Testis (tissue), 3 donors: ENCODE measurements around the gene SGIP1. TPM values are rescaled to one million over a fixed set of nuclear protein-coding genes. Genes with fewer than 3 reads are reported as not detected.

Experiments
- DNase-seq: peaks from one replicate; pipeline ENCODE4 v3.0.0-alpha.2; 2019
- H3K27ac ChIP-seq, 2 donors: fragments of 200-600 bp; sonication (generic); one replicate each; pipeline ENCODE4 v1.5.1; 2019
- H3K27me3 ChIP-seq: fragments of 200-600 bp; sonication (generic); one replicate; pipeline ENCODE4 v1.5.1; 2019
- H3K36me3 ChIP-seq: fragments of 200-600 bp; sonication (generic); one replicate; pipeline ENCODE4 v1.5.1; 2017; ENCODE audit warnings: low read depth; ENCODE audit errors: missing control alignments
- H3K4me1 ChIP-seq: fragments of 200-600 bp; sonication (generic); one replicate; pipeline ENCODE4 v1.5.1; 2019
- H3K4me3 ChIP-seq, 2 donors: fragments of 200-600 bp; sonication (generic); one replicate each; pipeline ENCODE4 v1.5.1; 2017 to 2019
- H3K9me3 ChIP-seq: fragments of 200-600 bp; sonication (generic); one replicate; pipeline ENCODE4 v1.5.1; 2017
- POLR2A ChIP-seq: fragments of 450-650 bp; IDR thresholded peaks from one replicate; pipeline ENCODE4 v1.6.1; 2017; ENCODE audit warnings: antibody characterized with exemption, mild to moderate bottlenecking, moderate library complexity
- WGBS, 2 donors: methylation state at CpG; one replicate each; pipeline ENCODE4 v1.1.5; 2018; 5-methylcytosine and 5-hydroxymethylcytosine counted together
- intact Hi-C: fragments of 100-400 bp; cut with DNase I; formaldehyde crosslinking; loops from one replicate; pipeline ENCODE4 v1.15.1; 2023; ENCODE audit warnings: low total_unique reads
- polyA plus RNA-seq: library from polyadenylated mRNA; stranded (reverse); fragments of 350-450 nt; fragmentation: Illumina TruSeq; extraction: RNeasy Lipid Tissue Mini Kit (QIAGEN cat#74804); gene quantifications from one replicate; pipeline ENCODE4 v1.2.3, GENCODE V29; 2014; ENCODE audit warnings: low read depth, low replicate concordance; ENCODE audit not compliant: insufficient read depth
- total RNA-seq, 2 donors: library from RNA; depleted of rRNA; stranded (reverse); fragments of >200 nt; gene quantifications; one replicate each; pipeline ENCODE4 v1.2.3, GENCODE V29; 2016
- TF ChIP-seq, protein P1 (sequence below), 3 experiments: fragments of 450-650 bp in 2 of 3; fragments of 200-600 bp in 1 of 3; sonication (generic) in 1 of 3; IDR thresholded peaks; one replicate each; pipeline ENCODE4 v1.5.1; 2016 to 2019; ENCODE audit warnings: antibody characterized with exemption in 3 of 3, mild to moderate bottlenecking in 2 of 3, moderate library complexity in 1 of 3

The SGIP1 gene
- total and polyA plus RNA-seq, 3 donors from 2014 or later: 11.7 to 67.9 (median 48.1) TPM

DNA sequence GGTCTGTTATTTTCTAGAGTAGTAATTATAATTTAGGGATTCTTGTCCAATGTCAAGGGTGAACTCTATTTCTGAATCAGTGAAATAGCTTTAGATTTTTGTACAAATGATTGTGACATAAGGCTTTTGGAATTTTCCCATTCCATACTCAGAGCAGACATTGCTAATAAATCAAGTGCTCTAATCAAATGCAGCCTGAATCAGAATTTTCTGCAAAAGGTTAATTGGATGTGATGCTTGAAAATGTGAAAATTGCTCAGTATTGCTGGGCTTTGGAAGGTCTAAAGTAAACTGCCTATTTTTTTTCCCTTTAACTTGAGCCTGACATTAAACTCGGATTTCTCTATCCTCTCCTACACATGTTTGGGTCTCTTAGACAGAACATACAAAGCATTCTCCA, 23.2 kb downstream of the SGIP1 start:
- Histone ChIP-seq H3K36me3 (no peaks in the 10 kb centered on the region), H3K4me1 (no peaks in the 10 kb centered on the region), H3K27me3 (no peaks in the 10 kb centered on the region), H3K4me3 (no peak overlapping the region), H3K27ac (no peak overlapping the region), H3K9me3 (no peaks in the 10 kb centered on the region)
- intact Hi-C loops: no loop called here
- no peak for DNase-seq
- TF ChIP-seq, protein P1, sequence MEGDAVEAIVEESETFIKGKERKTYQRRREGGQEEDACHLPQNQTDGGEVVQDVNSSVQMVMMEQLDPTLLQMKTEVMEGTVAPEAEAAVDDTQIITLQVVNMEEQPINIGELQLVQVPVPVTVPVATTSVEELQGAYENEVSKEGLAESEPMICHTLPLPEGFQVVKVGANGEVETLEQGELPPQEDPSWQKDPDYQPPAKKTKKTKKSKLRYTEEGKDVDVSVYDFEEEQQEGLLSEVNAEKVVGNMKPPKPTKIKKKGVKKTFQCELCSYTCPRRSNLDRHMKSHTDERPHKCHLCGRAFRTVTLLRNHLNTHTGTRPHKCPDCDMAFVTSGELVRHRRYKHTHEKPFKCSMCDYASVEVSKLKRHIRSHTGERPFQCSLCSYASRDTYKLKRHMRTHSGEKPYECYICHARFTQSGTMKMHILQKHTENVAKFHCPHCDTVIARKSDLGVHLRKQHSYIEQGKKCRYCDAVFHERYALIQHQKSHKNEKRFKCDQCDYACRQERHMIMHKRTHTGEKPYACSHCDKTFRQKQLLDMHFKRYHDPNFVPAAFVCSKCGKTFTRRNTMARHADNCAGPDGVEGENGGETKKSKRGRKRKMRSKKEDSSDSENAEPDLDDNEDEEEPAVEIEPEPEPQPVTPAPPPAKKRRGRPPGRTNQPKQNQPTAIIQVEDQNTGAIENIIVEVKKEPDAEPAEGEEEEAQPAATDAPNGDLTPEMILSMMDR (IDR thresholded peaks at IDR 0.05): no peak
- TF ChIP-seq POLR2A: no peak
- WGBS, 2 donors: 72 to 75% methylated on average over 1 of the region's 1 CpG

DNA sequence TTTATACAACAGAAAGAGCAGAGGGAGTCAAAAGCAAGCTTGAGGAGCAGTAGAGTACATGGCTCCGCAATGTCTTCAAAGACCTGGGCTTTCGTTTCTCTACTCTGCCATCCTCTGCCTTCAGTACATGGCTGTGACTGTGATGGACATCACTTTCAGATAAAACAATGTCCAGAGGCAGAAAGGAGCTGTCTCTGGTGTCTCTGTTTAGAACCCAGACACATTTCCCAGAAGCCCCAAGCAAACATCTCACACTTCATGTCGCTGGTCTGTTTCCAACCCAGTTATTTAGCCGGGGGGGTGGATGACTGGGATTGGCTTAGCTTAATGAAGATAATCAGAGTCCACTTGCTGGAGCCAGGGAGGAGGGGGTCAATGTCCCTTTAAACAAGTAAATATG, 25.6 kb downstream of the SGIP1 start:
- intact Hi-C loops: no loop called here
- Histone ChIP-seq H3K27me3 (no peaks in the 10 kb centered on the region), H3K27ac (no peak overlapping the region), H3K36me3 (no peaks in the 10 kb centered on the region), H3K4me1 (no peaks in the 10 kb centered on the region), H3K9me3 (no peaks in the 10 kb centered on the region), H3K4me3 (no peak overlapping the region)
- 87 to 92% methylated on average over 4 of the region's 4 CpGs for WGBS, 2 donors
- DNase-seq: no peak
- TF ChIP-seq POLR2A: no peak
- TF ChIP-seq, protein P1 (IDR thresholded peaks at IDR 0.05): no peak

DNA sequence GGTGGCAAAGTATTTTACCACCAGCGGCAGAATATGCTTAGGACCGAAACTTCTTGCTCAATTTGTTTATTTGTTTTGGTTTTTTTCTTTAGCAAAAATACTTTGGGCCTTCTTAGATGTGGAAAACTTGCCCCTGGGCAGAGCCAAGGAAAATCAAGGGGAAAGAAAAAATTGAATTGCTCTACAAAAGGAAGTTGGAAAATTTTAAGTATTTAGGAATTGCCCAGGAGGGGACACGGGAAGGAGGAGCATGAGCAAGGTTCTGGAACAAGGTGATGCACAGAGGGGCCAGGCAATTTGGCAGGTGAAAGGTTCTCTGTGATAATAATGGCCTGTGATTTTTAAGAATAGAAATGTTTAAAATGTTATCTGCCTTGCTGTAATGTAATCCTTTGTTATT, 28.6 kb downstream of the SGIP1 start:
- DNase-seq: no peak
- Histone ChIP-seq H3K36me3 (no peaks in the 10 kb centered on the region), H3K4me3 (no peak overlapping the region), H3K4me1 (no peaks in the 10 kb centered on the region), H3K27ac (peak overlapping the region in 1 of 2 donors; percentile 1), H3K9me3 (no peaks in the 10 kb centered on the region), H3K27me3 (no peaks in the 10 kb centered on the region)
- 67 to 73% methylated on average over 3 of the region's 3 CpGs for WGBS, 2 donors
- TF ChIP-seq, protein P1 (IDR thresholded peaks at IDR 0.05): no peak
- no peak for TF ChIP-seq POLR2A
- intact Hi-C loops: no loop called here

DNA sequence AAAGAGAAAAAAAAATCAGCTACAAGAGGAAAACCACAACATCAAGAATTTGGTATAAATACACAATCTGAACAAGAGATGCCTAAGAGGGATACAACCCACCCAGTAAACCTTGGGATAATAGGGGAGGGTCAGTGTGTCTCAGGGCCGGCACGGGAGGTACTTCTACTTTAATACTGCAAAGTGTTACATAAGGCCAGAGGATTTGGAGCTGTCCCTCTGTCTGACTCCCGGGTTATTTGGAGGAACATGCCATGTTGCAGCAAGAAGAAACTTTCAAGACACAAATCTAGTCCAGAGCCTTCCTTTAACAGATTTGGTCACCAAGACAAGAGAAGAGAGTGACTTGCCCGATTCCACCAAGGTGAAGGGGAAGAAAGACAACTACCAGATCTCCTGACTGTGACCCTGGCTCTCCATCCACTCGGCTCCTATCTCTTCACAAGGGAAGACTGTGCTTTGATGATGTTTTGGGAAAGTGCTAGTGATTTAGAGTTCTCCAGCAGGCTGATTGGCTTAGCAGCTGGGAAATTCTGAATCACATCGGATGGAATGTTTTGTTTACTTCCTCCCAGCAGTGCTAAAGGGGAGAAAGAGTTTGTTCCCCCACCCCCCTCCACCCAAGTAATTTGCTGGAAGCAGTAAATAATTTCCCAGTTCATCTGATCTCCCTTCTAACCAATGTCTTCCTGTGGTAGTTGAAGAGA, 29.3 kb downstream of the SGIP1 start:
- Histone ChIP-seq H3K4me3 (no peak overlapping the region), H3K36me3 (no peaks in the 10 kb centered on the region), H3K4me1 (no peaks in the 10 kb centered on the region), H3K27me3 (no peaks in the 10 kb centered on the region), H3K27ac (peak overlapping the region in 1 of 2 donors; percentile 1), H3K9me3 (no peaks in the 10 kb centered on the region)
- 35 to 39% methylated on average over 6 of the region's 6 CpGs for WGBS, 2 donors
- no peak for DNase-seq
- no peak for TF ChIP-seq POLR2A
- TF ChIP-seq, protein P1 (IDR thresholded peaks at IDR 0.05): no peak
- intact Hi-C loops: no loop called here
